H1 (cell line): ENCODE measurements around the gene MUC5B. TPM values are rescaled to one million over a fixed set of nuclear protein-coding genes. Genes with fewer than 3 reads are reported as not detected.

Source experiments
- HDAC2 ChIP-seq, 2 experiments: fragments of 300-600 bp in 1 of 2; sonication (generic) in 1 of 2; IDR thresholded peaks; 2 replicates each; pipeline ENCODE4 v1.6.1; 2011 to 2012; ENCODE audit warnings: low read depth in 2 of 2, low read length in 2 of 2, mild to moderate bottlenecking in 2 of 2, moderate library complexity in 2 of 2, borderline replicate concordance in 1 of 2, inconsistent platforms in 1 of 2
- polyA plus RNA-seq, 7 experiments: library from polyadenylated mRNA; depleted of rRNA in 3 of 7; stranded (reverse) in 5 of 7; unstranded in 2 of 7; fragments of >200 nt in 5 of 7; fragments of 200-250 nt in 2 of 7; gene quantifications; 1 replicate in 5 of 7; 2 replicates in 1 of 7; 4 replicates in 1 of 7; pipeline versions ENCODE4 v1.2.1 to v1.2.3, GENCODE V29; 2011 to 2013; ENCODE audit warnings: missing spikeins in 2 of 7, mixed read lengths in 2 of 7
- total RNA-seq: library from RNA; stranded (reverse); fragmentation: NEBNext Ultra II Directional; extraction: Animal tissue kit (Norgen Biotek cat#: 25700); gene quantifications from 2 replicates; pipeline ENCODE4 v1.2.1, GENCODE V29; 2021

MUC5B gene
- total and polyA plus RNA-seq, 2 of the 8 experiments (the other 6 are each of a cell fraction or from before 2014, with no cell fraction given) = 0.02 to 0.03 TPM

DNA sequence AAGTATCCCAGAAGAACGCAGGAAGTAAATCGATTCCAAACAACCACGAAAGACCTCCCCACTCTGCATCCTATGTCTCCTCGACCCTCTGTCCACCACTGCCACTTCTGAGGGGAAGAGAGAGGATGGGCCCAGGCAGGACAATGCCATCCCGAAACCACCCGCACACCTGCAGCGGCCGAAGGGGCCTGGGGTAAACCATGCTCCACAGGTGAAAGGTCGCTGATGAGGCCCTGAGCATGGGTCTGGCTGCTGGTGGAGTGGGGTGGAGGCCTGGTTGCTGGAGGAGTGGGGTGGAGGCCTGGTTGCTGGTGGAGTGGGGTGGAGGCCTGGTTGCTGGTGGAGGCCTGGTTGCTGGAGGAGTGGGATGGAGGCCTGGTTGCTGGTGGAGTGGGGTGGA, 73.4 kb downstream of the MUC5B start (continued):
- no peak for TF ChIP-seq HDAC2 (IDR thresholded peaks at IDR 0.05; ENCODE audit: borderline replicate concordance in 1 of 2, low read depth in 2 of 2, low read length in 2 of 2)
